Measurements from ENCODE around the gene AOPEP.

Gene AOPEP

DNA sequence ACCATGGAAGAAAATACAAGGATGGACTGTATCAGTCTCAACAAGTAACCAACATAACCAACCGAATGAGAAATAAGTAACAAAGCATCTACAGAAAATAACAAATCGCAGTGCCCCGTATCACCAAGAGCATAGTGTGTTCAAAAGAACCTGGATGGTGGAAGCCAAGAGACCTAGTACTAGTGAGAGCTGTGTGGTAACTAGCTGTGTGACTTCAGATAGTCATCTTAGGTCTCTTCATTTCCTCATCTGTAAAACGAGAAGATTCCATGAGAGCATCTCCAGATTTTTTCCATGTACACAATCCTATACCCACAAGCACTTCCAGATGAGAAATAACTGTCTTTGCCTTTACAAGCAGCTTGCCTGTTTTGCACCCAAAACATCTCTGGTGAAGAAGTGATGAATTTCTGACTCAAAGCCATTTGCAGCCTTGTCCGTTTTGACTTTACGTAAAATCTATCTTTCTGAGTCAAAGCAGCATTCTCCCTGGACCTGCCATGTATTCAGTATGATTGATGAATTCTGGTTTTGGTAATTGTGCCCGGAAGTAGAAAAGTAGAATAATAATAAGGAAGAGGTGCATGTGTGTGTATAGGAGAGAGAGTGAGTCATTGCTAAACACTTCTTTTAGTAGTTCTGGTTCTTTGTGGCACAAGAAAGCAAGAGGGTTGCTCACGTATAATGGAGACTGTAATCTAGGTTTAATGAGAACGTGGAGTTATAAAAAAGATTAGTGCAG, 41.0 kb downstream of the AOPEP start:
- no peaks in the 10 kb centered on the region for H3K27me3 ChIP-seq (replicated peaks; ENCODE audit: control insufficient read depth, insufficient read depth, low read length)
- DNase-seq (ENCODE audit: extremely low read depth, insufficient read length), result peak; percentile 39
- H3K4me3 ChIP-seq (replicated peaks; ENCODE audit: low read depth, low read length), result no peak overlapping the region
- no peaks in the 10 kb centered on the region for H3K36me3 ChIP-seq (ENCODE audit: control insufficient read depth, insufficient read depth, low read length)
- TF ChIP-seq, protein P1, sequence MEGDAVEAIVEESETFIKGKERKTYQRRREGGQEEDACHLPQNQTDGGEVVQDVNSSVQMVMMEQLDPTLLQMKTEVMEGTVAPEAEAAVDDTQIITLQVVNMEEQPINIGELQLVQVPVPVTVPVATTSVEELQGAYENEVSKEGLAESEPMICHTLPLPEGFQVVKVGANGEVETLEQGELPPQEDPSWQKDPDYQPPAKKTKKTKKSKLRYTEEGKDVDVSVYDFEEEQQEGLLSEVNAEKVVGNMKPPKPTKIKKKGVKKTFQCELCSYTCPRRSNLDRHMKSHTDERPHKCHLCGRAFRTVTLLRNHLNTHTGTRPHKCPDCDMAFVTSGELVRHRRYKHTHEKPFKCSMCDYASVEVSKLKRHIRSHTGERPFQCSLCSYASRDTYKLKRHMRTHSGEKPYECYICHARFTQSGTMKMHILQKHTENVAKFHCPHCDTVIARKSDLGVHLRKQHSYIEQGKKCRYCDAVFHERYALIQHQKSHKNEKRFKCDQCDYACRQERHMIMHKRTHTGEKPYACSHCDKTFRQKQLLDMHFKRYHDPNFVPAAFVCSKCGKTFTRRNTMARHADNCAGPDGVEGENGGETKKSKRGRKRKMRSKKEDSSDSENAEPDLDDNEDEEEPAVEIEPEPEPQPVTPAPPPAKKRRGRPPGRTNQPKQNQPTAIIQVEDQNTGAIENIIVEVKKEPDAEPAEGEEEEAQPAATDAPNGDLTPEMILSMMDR (IDR thresholded peaks at IDR 0.05; ENCODE audit: insufficient read depth, low read length, poor library complexity, severe bottlenecking), result no peak

DNA sequence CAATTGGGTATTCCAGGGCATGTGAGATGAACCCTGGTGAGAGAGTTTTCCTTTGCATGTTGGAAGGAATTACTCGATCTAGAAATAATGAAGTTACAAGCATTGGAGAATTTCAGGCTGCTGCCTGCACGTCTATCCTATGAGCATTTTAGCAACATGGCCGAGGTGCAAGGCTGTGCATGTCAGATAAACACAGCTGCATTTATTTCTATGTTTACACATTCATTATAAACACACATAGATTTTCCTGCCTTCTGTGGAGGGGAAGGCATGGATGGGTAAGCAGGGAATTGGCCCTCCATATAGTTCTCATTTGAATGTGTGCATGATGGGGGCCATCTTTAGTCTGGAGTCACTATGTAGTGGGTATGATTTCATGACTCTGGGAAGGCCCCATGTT, 42.3 kb downstream of the AOPEP start:
- Histone ChIP-seq H3K4me3 (replicated peaks; ENCODE audit: low read depth, low read length) (no peak overlapping the region), H3K36me3 (ENCODE audit: control insufficient read depth, insufficient read depth, low read length) (no peaks in the 10 kb centered on the region), H3K27me3 (replicated peaks; ENCODE audit: control insufficient read depth, insufficient read depth, low read length) (no peaks in the 10 kb centered on the region)
- no peak for DNase-seq (ENCODE audit: extremely low read depth, insufficient read length)
- TF ChIP-seq, protein P1 (IDR thresholded peaks at IDR 0.05; ENCODE audit: insufficient read depth, low read length, poor library complexity, severe bottlenecking), result no peak

DNA sequence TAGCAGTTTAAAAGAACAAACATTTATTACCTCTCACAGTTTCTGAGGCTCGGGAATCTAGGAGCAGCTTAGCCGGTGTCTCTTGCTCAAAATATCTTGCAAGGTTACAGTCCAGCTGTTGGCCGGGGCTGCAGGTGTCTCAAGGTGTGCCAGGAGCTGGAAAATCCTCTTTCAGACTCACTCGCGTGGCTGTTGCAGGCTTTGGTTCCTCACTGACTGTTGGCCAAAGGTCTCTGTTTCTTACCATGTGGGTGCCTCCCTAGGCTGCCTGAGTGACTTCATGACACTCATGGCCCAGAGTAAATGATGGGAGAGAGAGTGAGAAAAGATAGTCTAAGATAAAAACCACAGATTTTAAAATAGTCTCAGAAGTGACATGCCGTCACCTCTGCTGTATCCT, 43.8 kb downstream of the AOPEP start:
- H3K4me3 ChIP-seq (replicated peaks; ENCODE audit: low read depth, low read length), result no peak overlapping the region
- H3K27me3 ChIP-seq (replicated peaks; ENCODE audit: control insufficient read depth, insufficient read depth, low read length), result no peaks in the 10 kb centered on the region

DNA sequence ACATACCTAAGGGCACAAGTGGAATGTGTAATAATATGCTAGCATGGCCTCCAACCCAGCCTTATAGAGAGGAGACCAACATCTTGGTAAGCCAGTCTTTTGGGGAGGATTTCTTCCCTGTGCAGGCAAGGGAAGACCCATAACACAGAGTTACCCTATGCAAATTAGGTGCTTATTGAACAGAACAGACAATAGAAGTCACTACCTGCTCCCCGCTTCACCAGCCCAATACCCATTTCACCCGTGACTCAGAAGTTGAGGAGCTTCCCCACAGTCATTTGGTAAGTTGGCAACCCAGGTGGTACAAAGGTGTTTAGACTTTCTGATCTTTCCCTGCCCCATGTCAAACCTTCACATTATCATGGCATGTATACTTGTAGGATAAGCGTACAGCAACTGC, 44.6 kb downstream of the AOPEP start:
- no peaks in the 10 kb centered on the region for H3K27me3 ChIP-seq (replicated peaks; ENCODE audit: control insufficient read depth, insufficient read depth, low read length)
- no peaks in the 10 kb centered on the region for H3K36me3 ChIP-seq (ENCODE audit: control insufficient read depth, insufficient read depth, low read length)
- DNase-seq (ENCODE audit: extremely low read depth, insufficient read length), result no peak
- H3K4me3 ChIP-seq (replicated peaks; ENCODE audit: low read depth, low read length), result no peak overlapping the region
- TF ChIP-seq, protein P1 (IDR thresholded peaks at IDR 0.05; ENCODE audit: insufficient read depth, low read length, poor library complexity, severe bottlenecking), result no peak

More for the DNA sequence above, 43.8 kb downstream of the AOPEP start:
- TF ChIP-seq, protein P1 (IDR thresholded peaks at IDR 0.05; ENCODE audit: insufficient read depth, low read length, poor library complexity, severe bottlenecking), result no peak
- no peak for DNase-seq (ENCODE audit: extremely low read depth, insufficient read length)
- no peaks in the 10 kb centered on the region for H3K36me3 ChIP-seq (ENCODE audit: control insufficient read depth, insufficient read depth, low read length)

DNA sequence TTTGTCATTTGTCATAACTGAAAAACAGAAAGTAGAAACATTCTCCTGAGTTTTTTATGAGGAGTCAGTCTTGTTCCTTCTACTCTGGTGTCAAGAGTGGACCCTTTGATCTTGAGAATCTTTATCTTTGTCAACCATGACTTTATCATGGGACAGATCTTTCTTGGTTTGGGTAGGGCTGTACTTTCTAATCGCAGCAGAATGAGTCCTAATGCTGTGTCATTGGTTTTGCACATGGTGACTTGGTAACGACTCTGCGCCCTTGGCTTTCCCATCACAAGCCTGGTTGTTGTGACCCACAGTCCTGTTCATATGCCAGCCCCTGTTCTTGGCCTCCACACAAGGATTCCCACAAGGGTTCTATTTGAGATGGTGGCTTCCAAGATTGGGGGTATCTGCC, 45.6 kb downstream of the AOPEP start:
- DNase-seq (ENCODE audit: extremely low read depth, insufficient read length), result no peak
- Histone ChIP-seq H3K4me3 (replicated peaks; ENCODE audit: low read depth, low read length) (no peak overlapping the region), H3K36me3 (ENCODE audit: control insufficient read depth, insufficient read depth, low read length) (no peaks in the 10 kb centered on the region), H3K27me3 (replicated peaks; ENCODE audit: control insufficient read depth, insufficient read depth, low read length) (no peaks in the 10 kb centered on the region)
- TF ChIP-seq, protein P1 (IDR thresholded peaks at IDR 0.05; ENCODE audit: insufficient read depth, low read length, poor library complexity, severe bottlenecking), result no peak

Data from GM06990 (cell line).